ENCODE measurements around the gene IQCC. TPM values are rescaled to one million over a fixed set of nuclear protein-coding genes. Genes with fewer than 3 reads are reported as not detected.
A peak's percentile ranks its signal among the peaks of the same experiment; 100 is the strongest.

Gene IQCC
- total and polyA plus RNA-seq, 4 experiments from 2014 or later = 2.3 to 2.7 (median 2.7) TPM; not detected in 1

GRCh38 chr1:32234792-32235191 lies 29.3 kb downstream of the IQCC start:
- ChIA-PET POLR2A (ENCODE audit: partially characterized antibody) (interaction anchor here (1.5 kb wide), 1 partner anchor 57 kb away, joined by 4 read pairs; the partner anchor contains the start of gene HDAC1), CTCF (ENCODE audit: partially characterized antibody) (interaction anchor here (1.0 to 2.2 kb wide), 2 partner anchors 14 to 20 kb away, joined by 4 to 14 read pairs; no protein-coding TSS in a partner anchor)
- no peak overlapping the region for H3K4me3 ChIP-seq (ENCODE audit: low read length in 2 of 2)
- intact Hi-C loops (cut with micrococcal nuclease) = no loop called here
- H3K27ac Mint-ChIP-seq = no peak overlapping the region
- no peak overlapping the region for H3K27ac ChIP-seq (ENCODE audit: low read depth, low read length)
- H3K9me3 Mint-ChIP-seq = no peaks in the 10 kb centered on the region
- DNase-seq = no peak
- peaks cover 18% of the 10 kb centered on the region for H3K36me3 ChIP-seq (ENCODE audit: insufficient read depth, low read length)
- H3K9me3 ChIP-seq (ENCODE audit: control insufficient read depth in 1 of 2, low read length in 2 of 2) = no peaks in the 10 kb centered on the region
- H3K27me3 ChIP-seq (ENCODE audit: insufficient read depth, low read length) = no peaks in the 10 kb centered on the region
- H3K36me3 Mint-ChIP-seq = peaks cover 0 to 9% of the 10 kb centered on the region in 2 donors
- no peak overlapping the region for H3K4me3 Mint-ChIP-seq
- H3K4me1 Mint-ChIP-seq = peaks cover 0 to 6% (median 3%) of the 10 kb centered on the region in 4 donors
- peaks cover 1% of the 10 kb centered on the region for H3K4me1 ChIP-seq (ENCODE audit: insufficient read depth, low read length)
- no peaks in the 10 kb centered on the region for H3K27me3 Mint-ChIP-seq

GRCh38 chr1:32239337-32239736 lies 33.9 kb downstream of the IQCC start:
- H3K36me3 Mint-ChIP-seq = no peaks in the 10 kb centered on the region
- ChIA-PET CTCF (ENCODE audit: partially characterized antibody) (interaction anchor here (0.8 to 7.4 kb wide), 11 partner anchors 11 to 133 kb away, joined by 3 to 151 read pairs (median 11); partner anchors contain the start of genes HDAC1 and LCK), POLR2A (ENCODE audit: partially characterized antibody) (interaction anchor here (0.9 to 26.9 kb wide), 11 partner anchors 12 to 155 kb away, joined by 4 to 819 read pairs (median 11); partner anchors contain the start of genes BSDC1, CCDC28B, EIF3I and FAM167B)
- H3K9me3 Mint-ChIP-seq = no peaks in the 10 kb centered on the region
- H3K36me3 ChIP-seq (ENCODE audit: insufficient read depth, low read length) = no peaks in the 10 kb centered on the region
- H3K27me3 ChIP-seq (ENCODE audit: insufficient read depth, low read length) = no peaks in the 10 kb centered on the region
- DNase-seq = no peak
- H3K4me1 Mint-ChIP-seq = peaks cover 0 to 35% (median 15%) of the 10 kb centered on the region in 4 donors
- no peaks in the 10 kb centered on the region for H3K27me3 Mint-ChIP-seq
- H3K4me1 ChIP-seq (ENCODE audit: insufficient read depth, low read length) = peaks cover 14% of the 10 kb centered on the region
- no peaks in the 10 kb centered on the region for H3K9me3 ChIP-seq (ENCODE audit: control insufficient read depth in 1 of 2, low read length in 2 of 2)
- peak overlapping the region in 4 of 7 donors; percentile 1 to 42 (median 12) for H3K27ac Mint-ChIP-seq
- intact Hi-C loops (cut with micrococcal nuclease) = no loop called here
- H3K4me3 ChIP-seq (ENCODE audit: low read length in 2 of 2) = no peak overlapping the region
- H3K27ac ChIP-seq (ENCODE audit: low read depth, low read length) = no peak overlapping the region
- peak overlapping the region; percentile 73 to 93 (median 88) for H3K4me3 Mint-ChIP-seq

- CTCF ChIA-PET (ENCODE audit: partially characterized antibody) = interaction anchor here (0.8 to 7.4 kb wide), 30 partner anchors 8 to 159 kb away, joined by 3 to 151 read pairs (median 6); partner anchors contain the start of genes HDAC1, LCK and MARCKSL1
- H3K27me3 Mint-ChIP-seq = no peaks in the 10 kb centered on the region
- Histone ChIP-seq H3K4me1 (ENCODE audit: insufficient read depth, low read length) (peaks cover 14% of the 10 kb centered on the region), H3K27me3 (ENCODE audit: insufficient read depth, low read length) (no peaks in the 10 kb centered on the region), H3K36me3 (ENCODE audit: insufficient read depth, low read length) (no peaks in the 10 kb centered on the region), H3K9me3 (ENCODE audit: control insufficient read depth in 1 of 2, low read length in 2 of 2) (no peaks in the 10 kb centered on the region), H3K4me3 (ENCODE audit: low read length in 2 of 2) (peak overlapping the region in 1 of 2 donors; percentile 81), H3K27ac (ENCODE audit: low read depth, low read length) (peak overlapping the region; percentile 48)
- intact Hi-C loops (cut with micrococcal nuclease) = loop anchor here (1.0 to 2.0 kb wide), 5 partner anchors 11 to 133 kb away; partner anchors contain the start of gene HDAC1
- POLR2A ChIA-PET (ENCODE audit: partially characterized antibody) = interaction anchor here (0.9 to 26.9 kb wide), 30 partner anchors 12 to 167 kb away, joined by 4 to 819 read pairs (median 10); partner anchors contain the start of genes BSDC1, CCDC28B, EIF3I and FAM167B
- no peaks in the 10 kb centered on the region for H3K9me3 Mint-ChIP-seq
- H3K4me1 Mint-ChIP-seq = peaks cover 0 to 35% (median 15%) of the 10 kb centered on the region in 4 donors
- H3K4me3 Mint-ChIP-seq = peak overlapping the region; percentile 87 to 93 (median 90)
- no peak overlapping the region for H3K27ac Mint-ChIP-seq
- DNase-seq = no peak
- H3K36me3 Mint-ChIP-seq = no peaks in the 10 kb centered on the region
Observed at GRCh38 chr1:32239790-32240139, 34.3 kb downstream of the IQCC start.

GRCh38 chr1:32240140-32240951 lies 34.9 kb downstream of the IQCC start:
- peaks cover 14% of the 10 kb centered on the region for H3K4me1 ChIP-seq (ENCODE audit: insufficient read depth, low read length)
- H3K9me3 ChIP-seq (ENCODE audit: control insufficient read depth in 1 of 2, low read length in 2 of 2) = no peaks in the 10 kb centered on the region
- Mint-ChIP-seq H3K9me3 (no peaks in the 10 kb centered on the region), H3K27me3 (no peaks in the 10 kb centered on the region), H3K4me1 (peaks cover 0 to 35% (median 15%) of the 10 kb centered on the region in 4 donors), H3K36me3 (no peaks in the 10 kb centered on the region), H3K4me3 (peak overlapping the region; percentile 87 to 93 (median 90)), H3K27ac (peak overlapping the region; percentile 68 to 88 (median 79))
- H3K27me3 ChIP-seq (ENCODE audit: insufficient read depth, low read length) = no peaks in the 10 kb centered on the region
- ChIA-PET POLR2A (ENCODE audit: partially characterized antibody) (interaction anchor here (0.9 to 26.9 kb wide), 33 partner anchors 13 to 280 kb away, joined by 3 to 819 read pairs (median 8); partner anchors contain the start of genes BSDC1, CCDC28B, EIF3I and FAM167B), CTCF (ENCODE audit: partially characterized antibody) (interaction anchor here (0.6 to 7.4 kb wide), 42 partner anchors 9 to 171 kb away, joined by 3 to 151 read pairs (median 5); partner anchors contain the start of genes CCDC28B, HDAC1, IQCC and LCK)
- peak overlapping the region; percentile 81 for H3K4me3 ChIP-seq (ENCODE audit: low read length in 2 of 2)
- peak; percentile 53 to 75 (median 55) for DNase-seq
- H3K36me3 ChIP-seq (ENCODE audit: insufficient read depth, low read length) = no peaks in the 10 kb centered on the region
- intact Hi-C loops (cut with micrococcal nuclease) = loop anchor here (1.0 to 2.0 kb wide), 5 partner anchors 10 to 132 kb away; partner anchors contain the start of gene HDAC1
- H3K27ac ChIP-seq (ENCODE audit: low read depth, low read length) = peak overlapping the region; percentile 48

- H3K27ac Mint-ChIP-seq = peak overlapping the region; percentile 68 to 88 (median 87)
- H3K27me3 Mint-ChIP-seq = no peaks in the 10 kb centered on the region
- H3K4me1 Mint-ChIP-seq = peaks cover 0 to 35% (median 17%) of the 10 kb centered on the region in 4 donors
- peak overlapping the region; percentile 87 to 93 (median 90) for H3K4me3 Mint-ChIP-seq
- intact Hi-C loops (cut with micrococcal nuclease) = loop anchor here (2.0 kb wide), 2 partner anchors 32 to 110 kb away; no protein-coding TSS in a partner anchor
- Histone ChIP-seq H3K9me3 (ENCODE audit: control insufficient read depth in 1 of 2, low read length in 2 of 2) (no peaks in the 10 kb centered on the region), H3K36me3 (ENCODE audit: insufficient read depth, low read length) (no peaks in the 10 kb centered on the region), H3K4me3 (ENCODE audit: low read length in 2 of 2) (peak overlapping the region; percentile 81), H3K27ac (ENCODE audit: low read depth, low read length) (peak overlapping the region; percentile 48), H3K27me3 (ENCODE audit: insufficient read depth, low read length) (no peaks in the 10 kb centered on the region), H3K4me1 (ENCODE audit: insufficient read depth, low read length) (peaks cover 19% of the 10 kb centered on the region)
- H3K36me3 Mint-ChIP-seq = no peaks in the 10 kb centered on the region
- no peaks in the 10 kb centered on the region for H3K9me3 Mint-ChIP-seq
- CTCF ChIA-PET (ENCODE audit: partially characterized antibody) = interaction anchor here (0.6 to 7.4 kb wide), 39 partner anchors 10 to 170 kb away, joined by 3 to 151 read pairs (median 5); partner anchors contain the start of genes CCDC28B, HDAC1, IQCC and LCK
- peak in 4 of 5 donors; percentile 38 to 44 (median 41) for DNase-seq
- POLR2A ChIA-PET (ENCODE audit: partially characterized antibody) = interaction anchor here (0.9 to 26.9 kb wide), 33 partner anchors 14 to 279 kb away, joined by 3 to 819 read pairs (median 8); partner anchors contain the start of genes BSDC1, CCDC28B, EIF3I and FAM167B
Observed at GRCh38 chr1:32241001-32241763, 35.7 kb downstream of the IQCC start.

GRCh38 chr1:32242341-32242851 lies 36.9 kb downstream of the IQCC start:
- Mint-ChIP-seq H3K4me3 (peak overlapping the region in 5 of 8 donors; percentile 7 to 68 (median 30)), H3K27me3 (no peaks in the 10 kb centered on the region), H3K36me3 (no peaks in the 10 kb centered on the region), H3K9me3 (no peaks in the 10 kb centered on the region), H3K4me1 (peaks cover 5 to 43% (median 22%) of the 10 kb centered on the region in 4 donors), H3K27ac (peak overlapping the region in 5 of 7 donors; percentile 29 to 75 (median 48))
- H3K9me3 ChIP-seq (ENCODE audit: control insufficient read depth in 1 of 2, low read length in 2 of 2) = no peaks in the 10 kb centered on the region
- ChIA-PET POLR2A (ENCODE audit: partially characterized antibody) (interaction anchor here (1.3 to 26.9 kb wide), 4 partner anchors 16 to 93 kb away, joined by 4 to 819 read pairs (median 30); partner anchors contain the start of genes FAM167B, HDAC1, LCK and MARCKSL1), CTCF (ENCODE audit: partially characterized antibody) (interaction anchor here (1.2 to 7.4 kb wide), 5 partner anchors 10 to 47 kb away, joined by 3 to 151 read pairs (median 35); partner anchors contain the start of genes HDAC1 and LCK)
- H3K27ac ChIP-seq (ENCODE audit: low read depth, low read length) = no peak overlapping the region
- H3K4me3 ChIP-seq (ENCODE audit: low read length in 2 of 2) = no peak overlapping the region
- H3K36me3 ChIP-seq (ENCODE audit: insufficient read depth, low read length) = no peaks in the 10 kb centered on the region
- intact Hi-C loops (cut with micrococcal nuclease) = no loop called here
- no peaks in the 10 kb centered on the region for H3K27me3 ChIP-seq (ENCODE audit: insufficient read depth, low read length)
- H3K4me1 ChIP-seq (ENCODE audit: insufficient read depth, low read length) = peaks cover 31% of the 10 kb centered on the region
- no peak for DNase-seq

Measured in CD4-positive, alpha-beta memory T cell (primary cell).